ENCODE results near the gene ADAMTS1. TPM values are rescaled to one million over a fixed set of nuclear protein-coding genes. Genes with fewer than 3 reads are reported as not detected.

ADAMTS1 gene
- total and polyA plus RNA-seq, 2 experiments from 2014 or later: 110 to 136 TPM

DNA sequence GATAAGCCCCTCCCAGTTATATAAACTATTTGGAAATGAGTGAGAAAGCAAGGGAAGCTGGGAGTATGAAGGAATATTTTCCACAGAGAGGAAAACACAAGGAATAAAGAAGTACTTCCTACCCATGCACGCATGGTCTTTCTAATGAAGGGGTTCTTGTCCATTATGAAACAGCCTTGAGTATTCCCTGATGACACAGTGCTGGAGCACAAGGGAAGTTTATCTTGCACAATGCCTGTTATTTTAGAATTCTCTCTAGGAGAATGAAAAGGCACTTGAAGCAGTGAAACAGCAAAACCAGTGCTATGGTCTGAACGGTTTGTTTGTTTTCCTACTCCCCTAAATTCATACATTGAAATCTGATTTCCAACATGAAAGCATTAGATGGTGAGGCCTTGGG is 38.6 kb upstream of the ADAMTS1 start:
- H3K27ac ChIP-seq: no peak overlapping the region
- H3K4me2 ChIP-seq: no peak overlapping the region
- no peak overlapping the region for H2AFZ ChIP-seq
- no peak overlapping the region for H3K4me3 ChIP-seq
- no peaks in the 10 kb centered on the region for H3K9me2 ChIP-seq (replicated peaks; ENCODE audit: insufficient read depth)
- DNase-seq (ENCODE audit: low spot score): no peak
- TF ChIP-seq EZH2phosphoT487 (IDR thresholded peaks at IDR 0.05; ENCODE audit: low read depth, severe bottlenecking, unreplicated experiment) (no peak), EZH2 (IDR thresholded peaks at IDR 0.05; ENCODE audit: borderline replicate concordance) (no peak)
- TF ChIP-seq, protein P1, sequence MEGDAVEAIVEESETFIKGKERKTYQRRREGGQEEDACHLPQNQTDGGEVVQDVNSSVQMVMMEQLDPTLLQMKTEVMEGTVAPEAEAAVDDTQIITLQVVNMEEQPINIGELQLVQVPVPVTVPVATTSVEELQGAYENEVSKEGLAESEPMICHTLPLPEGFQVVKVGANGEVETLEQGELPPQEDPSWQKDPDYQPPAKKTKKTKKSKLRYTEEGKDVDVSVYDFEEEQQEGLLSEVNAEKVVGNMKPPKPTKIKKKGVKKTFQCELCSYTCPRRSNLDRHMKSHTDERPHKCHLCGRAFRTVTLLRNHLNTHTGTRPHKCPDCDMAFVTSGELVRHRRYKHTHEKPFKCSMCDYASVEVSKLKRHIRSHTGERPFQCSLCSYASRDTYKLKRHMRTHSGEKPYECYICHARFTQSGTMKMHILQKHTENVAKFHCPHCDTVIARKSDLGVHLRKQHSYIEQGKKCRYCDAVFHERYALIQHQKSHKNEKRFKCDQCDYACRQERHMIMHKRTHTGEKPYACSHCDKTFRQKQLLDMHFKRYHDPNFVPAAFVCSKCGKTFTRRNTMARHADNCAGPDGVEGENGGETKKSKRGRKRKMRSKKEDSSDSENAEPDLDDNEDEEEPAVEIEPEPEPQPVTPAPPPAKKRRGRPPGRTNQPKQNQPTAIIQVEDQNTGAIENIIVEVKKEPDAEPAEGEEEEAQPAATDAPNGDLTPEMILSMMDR (IDR thresholded peaks at IDR 0.05; ENCODE audit: poor library complexity): no peak
- H3K79me2 ChIP-seq: no peaks in the 10 kb centered on the region
- H3K4me1 ChIP-seq (ENCODE audit: insufficient read depth): no peaks in the 10 kb centered on the region
- H3K27me3 ChIP-seq: no peaks in the 10 kb centered on the region
- H4K20me1 ChIP-seq (ENCODE audit: insufficient read depth, poor library complexity, severe bottlenecking): no peaks in the 10 kb centered on the region
- WGBS (ENCODE audit: low lambda C conversion rate, missing lambda C conversion rate): 82% methylated on average over 2 of the region's 2 CpGs
- H3K9me3 ChIP-seq (ENCODE audit: low read depth): no peaks in the 10 kb centered on the region
- H3K36me3 ChIP-seq (replicated peaks; ENCODE audit: insufficient read depth, low read depth): no peaks in the 10 kb centered on the region

DNA sequence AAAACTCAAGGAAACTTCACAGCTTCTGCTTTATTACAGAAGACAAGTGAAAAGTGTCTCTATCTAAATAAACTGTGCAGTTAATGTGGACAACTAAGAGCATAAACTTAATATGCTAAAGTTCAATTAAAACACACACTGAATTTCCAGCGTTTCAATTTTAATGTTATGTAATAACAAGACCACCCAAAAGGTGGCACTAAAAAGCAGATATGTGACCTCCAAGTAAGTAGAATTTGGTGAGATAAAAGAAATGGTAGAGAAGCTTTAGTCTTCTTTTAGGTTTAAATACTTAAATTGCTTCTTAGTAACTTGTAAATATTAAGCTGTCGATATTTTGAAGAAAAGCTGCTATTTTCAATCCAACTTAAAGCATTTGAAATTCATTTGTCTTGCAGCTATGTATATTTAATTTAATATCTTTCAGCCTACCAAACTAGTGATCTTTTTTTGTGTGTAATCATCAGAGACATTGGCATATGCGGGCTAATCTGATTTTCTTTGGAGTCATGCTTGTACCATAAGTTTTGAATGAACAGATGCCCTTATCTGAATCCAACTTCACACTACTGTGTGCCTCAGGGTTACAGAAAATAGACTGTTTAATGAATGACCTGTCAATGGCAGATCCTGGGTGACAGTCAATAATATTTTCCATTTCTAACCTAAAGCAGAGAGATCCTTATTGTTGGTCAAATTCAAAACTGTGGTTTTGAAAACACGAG is 36.5 kb upstream of the ADAMTS1 start:
- no peaks in the 10 kb centered on the region for H3K9me2 ChIP-seq (replicated peaks; ENCODE audit: insufficient read depth)
- no peaks in the 10 kb centered on the region for H3K4me1 ChIP-seq (ENCODE audit: insufficient read depth)
- no peaks in the 10 kb centered on the region for H3K79me2 ChIP-seq
- H3K9me3 ChIP-seq (ENCODE audit: low read depth): no peaks in the 10 kb centered on the region
- no peaks in the 10 kb centered on the region for H4K20me1 ChIP-seq (ENCODE audit: insufficient read depth, poor library complexity, severe bottlenecking)
- no peaks in the 10 kb centered on the region for H3K27me3 ChIP-seq
- no peak overlapping the region for H3K27ac ChIP-seq
- H2AFZ ChIP-seq: no peak overlapping the region
- no peak overlapping the region for H3K4me2 ChIP-seq
- no peak for DNase-seq (ENCODE audit: low spot score)
- TF ChIP-seq, protein P1 (IDR thresholded peaks at IDR 0.05; ENCODE audit: poor library complexity): peak; percentile 30
- TF ChIP-seq EZH2 (IDR thresholded peaks at IDR 0.05; ENCODE audit: borderline replicate concordance): no peak
- TF ChIP-seq EZH2phosphoT487 (IDR thresholded peaks at IDR 0.05; ENCODE audit: low read depth, severe bottlenecking, unreplicated experiment): no peak
- H3K4me3 ChIP-seq: no peak overlapping the region
- WGBS (ENCODE audit: low lambda C conversion rate, missing lambda C conversion rate): 50% methylated on average over 4 of the region's 4 CpGs
- no peaks in the 10 kb centered on the region for H3K36me3 ChIP-seq (replicated peaks; ENCODE audit: insufficient read depth, low read depth)

DNA sequence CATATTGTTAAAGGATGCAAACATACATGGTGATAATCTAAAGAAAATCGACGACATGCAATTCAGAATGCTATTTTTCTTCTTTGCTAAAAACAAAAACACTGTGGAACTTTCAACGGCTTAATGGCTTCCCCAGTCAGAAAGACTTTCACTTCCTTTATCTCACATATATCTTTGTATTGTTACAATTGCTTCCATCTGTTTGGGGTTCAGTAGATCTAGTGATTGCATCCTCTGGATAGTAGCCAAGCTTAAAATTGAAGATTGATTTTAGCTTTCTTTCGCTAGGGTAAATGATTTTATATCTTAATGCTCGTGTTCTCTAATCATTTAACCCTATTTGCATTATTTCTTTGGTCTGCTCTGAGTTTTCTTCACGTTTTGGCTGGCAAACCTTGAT is 31.8 kb upstream of the ADAMTS1 start:
- Histone ChIP-seq H3K9me2 (replicated peaks; ENCODE audit: insufficient read depth) (no peaks in the 10 kb centered on the region), H2AFZ (no peak overlapping the region), H3K27ac (no peak overlapping the region), H3K4me2 (no peak overlapping the region), H3K4me1 (ENCODE audit: insufficient read depth) (no peaks in the 10 kb centered on the region), H3K36me3 (replicated peaks; ENCODE audit: insufficient read depth, low read depth) (no peaks in the 10 kb centered on the region), H3K4me3 (no peak overlapping the region), H3K27me3 (no peaks in the 10 kb centered on the region), H3K9me3 (ENCODE audit: low read depth) (peaks cover 4% of the 10 kb centered on the region), H4K20me1 (ENCODE audit: insufficient read depth, poor library complexity, severe bottlenecking) (no peaks in the 10 kb centered on the region), H3K79me2 (no peaks in the 10 kb centered on the region)
- WGBS (ENCODE audit: low lambda C conversion rate, missing lambda C conversion rate): 60% methylated on average over 6 of the region's 6 CpGs
- TF ChIP-seq, protein P1 (IDR thresholded peaks at IDR 0.05; ENCODE audit: poor library complexity): no peak
- TF ChIP-seq EZH2phosphoT487 (IDR thresholded peaks at IDR 0.05; ENCODE audit: low read depth, severe bottlenecking, unreplicated experiment): no peak
- DNase-seq (ENCODE audit: low spot score): no peak
